ENCODE results near the gene SLC23A2.
A peak's percentile ranks its signal among the peaks of the same experiment; 100 is the strongest.
"Not testable (repeated sequence)": the region's sequence is repeated elsewhere in the genome, so short reads cannot be mapped to it uniquely, and the experiment has no call there.

SLC23A2 gene

DNA sequence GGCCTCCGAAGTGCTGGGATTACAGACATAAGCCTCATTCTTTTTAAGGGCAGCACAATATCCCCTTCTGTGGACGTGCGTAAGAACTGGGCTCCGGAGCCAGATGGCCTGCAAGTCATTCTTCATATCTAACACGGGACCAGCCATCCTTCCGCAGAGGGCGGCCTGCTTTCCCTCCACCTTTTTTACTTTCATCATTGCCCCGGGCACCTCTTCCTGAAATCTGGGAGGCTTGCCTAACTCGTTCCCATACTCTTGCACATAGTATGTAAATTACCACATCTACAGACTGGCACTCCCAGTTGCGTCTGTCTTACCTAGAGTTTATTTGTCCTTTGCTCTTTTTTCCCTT is 29.9 kb upstream of the SLC23A2 start:
- no peak for DNase-seq (ENCODE audit: low spot score in 2 of 2)
- Mint-ChIP-seq H3K36me3 (ENCODE audit: insufficient read depth) (no peaks in the 10 kb centered on the region), H3K27me3 (no peaks in the 10 kb centered on the region), H3K9me3 (no peaks in the 10 kb centered on the region), H3K27ac (ENCODE audit: low read depth) (no peak overlapping the region), H3K4me1 (no peaks in the 10 kb centered on the region), H3K4me3 (no peak overlapping the region)
- ATAC-seq (replicated peaks; ENCODE audit: extremely low read depth, poor library complexity, severe bottlenecking), result no peak

DNA sequence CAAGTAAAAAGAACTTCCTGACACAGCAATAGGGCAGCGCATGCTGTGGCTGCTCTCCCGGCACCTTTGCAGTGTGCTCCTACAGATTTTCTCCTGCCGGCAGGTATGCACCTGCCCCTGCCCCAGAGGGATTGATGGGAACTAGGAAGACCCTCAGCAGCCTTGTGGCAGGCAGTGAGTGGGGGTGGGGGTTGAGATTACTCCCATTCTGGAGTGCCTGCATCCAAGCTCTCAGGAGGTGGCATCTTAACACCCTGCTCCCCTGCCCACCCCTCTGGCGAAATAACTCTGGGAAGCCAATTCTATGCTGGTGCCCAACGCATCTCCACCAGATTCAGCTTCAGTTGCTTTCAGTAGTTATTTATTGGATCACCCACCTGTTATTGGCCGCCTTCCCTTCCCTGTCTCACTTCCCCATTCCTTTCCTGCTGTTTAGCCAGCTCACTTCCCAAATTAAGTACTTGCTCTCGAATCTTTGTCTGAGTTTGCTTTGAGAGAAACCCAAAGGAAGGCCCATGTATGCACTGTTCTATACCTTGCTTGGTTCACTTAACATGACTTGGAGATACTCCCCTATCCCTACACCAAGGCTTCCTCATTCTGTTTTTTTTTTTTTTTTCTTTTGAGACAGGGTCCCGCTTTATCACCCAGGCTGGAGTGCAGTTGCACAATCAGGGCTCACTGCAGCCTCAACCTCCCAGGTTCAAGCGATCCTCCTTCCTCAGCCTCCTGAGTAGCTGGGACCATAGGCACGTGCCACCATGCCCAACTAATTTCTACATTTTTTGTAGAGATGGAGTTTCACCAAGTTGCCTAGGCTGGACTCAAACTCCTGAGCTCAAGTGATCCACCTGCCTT is 29.3 kb upstream of the SLC23A2 start:
- H3K4me3 Mint-ChIP-seq, result no peak overlapping the region
- no peaks in the 10 kb centered on the region for H3K36me3 Mint-ChIP-seq (ENCODE audit: insufficient read depth)
- H3K27ac Mint-ChIP-seq (ENCODE audit: low read depth), result no peak overlapping the region
- no peaks in the 10 kb centered on the region for H3K27me3 Mint-ChIP-seq
- DNase-seq (ENCODE audit: low spot score in 2 of 2), result no peak
- H3K4me1 Mint-ChIP-seq, result no peaks in the 10 kb centered on the region
- H3K9me3 Mint-ChIP-seq, result no peaks in the 10 kb centered on the region
- ATAC-seq (replicated peaks; ENCODE audit: extremely low read depth, poor library complexity, severe bottlenecking), result no peak

DNA sequence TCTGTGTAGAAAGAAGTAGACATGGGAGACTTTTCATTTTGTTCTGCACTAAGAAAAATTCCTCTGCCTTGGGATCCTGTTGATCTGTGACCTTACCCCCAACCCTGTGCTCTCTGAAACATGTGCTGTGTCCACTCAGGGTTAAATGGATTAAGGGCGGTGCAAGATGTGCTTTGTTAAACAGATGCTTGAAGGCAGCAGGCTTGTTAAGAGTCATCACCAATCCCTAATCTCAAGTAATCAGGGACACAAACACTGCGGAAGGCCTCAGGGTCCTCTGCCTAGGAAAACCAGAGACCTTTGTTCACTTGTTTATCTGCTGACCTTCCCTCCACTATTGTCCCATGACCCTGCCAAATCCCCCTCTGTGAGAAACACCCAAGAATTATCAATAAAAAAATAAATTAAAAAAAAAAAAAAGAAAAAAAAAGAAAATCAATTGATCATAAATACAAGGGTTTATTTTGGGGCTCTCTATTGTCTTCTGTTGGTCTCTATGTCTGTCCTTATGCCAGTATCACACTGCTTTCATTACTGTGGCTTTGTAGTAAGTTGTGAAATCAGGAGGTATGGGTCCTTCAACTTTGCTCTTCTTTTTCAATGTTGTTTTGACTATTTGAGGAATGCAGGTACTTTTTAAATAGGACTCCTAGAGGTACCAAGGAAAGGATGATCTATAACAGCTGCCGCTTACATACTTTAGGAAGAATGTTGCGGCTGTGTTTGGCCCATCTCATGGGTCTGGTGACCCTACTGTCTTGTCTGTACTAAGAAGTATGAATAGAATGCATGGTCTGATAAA is 27.1 kb upstream of the SLC23A2 start:
- DNase-seq (ENCODE audit: low spot score in 2 of 2); H3K36me3 Mint-ChIP-seq (ENCODE audit: insufficient read depth); H3K4me1 Mint-ChIP-seq; H3K4me3 Mint-ChIP-seq; ATAC-seq (replicated peaks; ENCODE audit: extremely low read depth, poor library complexity, severe bottlenecking); H3K9me3 Mint-ChIP-seq; H3K27ac Mint-ChIP-seq (ENCODE audit: low read depth); H3K27me3 Mint-ChIP-seq: not testable (repeated sequence)

DNA sequence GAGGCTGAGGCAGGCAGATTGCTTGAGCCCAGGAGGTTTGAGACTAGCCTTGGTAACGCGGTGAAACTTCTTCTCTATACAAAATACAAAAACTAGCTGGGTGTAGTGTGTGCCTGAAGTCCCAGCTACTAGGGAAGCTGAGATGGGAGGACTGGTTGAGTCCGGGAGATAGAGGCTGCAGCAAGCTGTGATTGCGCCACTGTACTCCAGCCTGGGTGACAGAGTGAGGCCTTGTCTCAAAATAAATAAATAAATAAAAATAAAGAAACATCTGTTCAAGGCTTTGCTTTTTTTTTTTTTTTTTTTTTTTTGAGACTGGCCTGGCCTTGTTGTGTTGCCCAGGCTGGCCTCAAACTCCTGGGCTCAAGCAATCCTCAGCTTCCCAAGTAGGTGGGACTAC is 23.7 kb upstream of the SLC23A2 start:
- DNase-seq (ENCODE audit: low spot score in 2 of 2), result no peak
- H3K27ac Mint-ChIP-seq (ENCODE audit: low read depth), result no peak overlapping the region
- H3K36me3 Mint-ChIP-seq (ENCODE audit: insufficient read depth), result no peaks in the 10 kb centered on the region
- ATAC-seq (replicated peaks; ENCODE audit: extremely low read depth, poor library complexity, severe bottlenecking), result no peak
- H3K9me3 Mint-ChIP-seq, result no peaks in the 10 kb centered on the region
- H3K27me3 Mint-ChIP-seq, result no peaks in the 10 kb centered on the region
- no peaks in the 10 kb centered on the region for H3K4me1 Mint-ChIP-seq
- no peak overlapping the region for H3K4me3 Mint-ChIP-seq

DNA sequence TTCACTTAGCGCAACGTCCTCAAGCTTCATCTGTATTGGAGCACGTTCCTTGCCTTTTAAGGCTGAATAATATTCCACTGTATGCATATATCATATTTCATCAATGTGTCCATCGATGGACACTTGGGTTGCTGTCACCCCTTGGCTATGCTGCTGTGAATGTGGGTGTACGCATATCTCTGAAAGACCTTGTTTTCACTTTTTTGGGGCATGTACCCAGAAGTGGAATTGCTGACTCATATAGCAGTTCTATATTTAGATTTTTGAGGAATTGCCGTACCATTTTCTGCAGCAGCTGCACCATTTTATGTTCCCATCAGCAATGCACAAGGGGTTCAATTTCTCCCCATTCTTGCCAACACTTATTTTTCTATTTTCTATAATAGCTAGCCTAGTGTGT is 22.8 kb upstream of the SLC23A2 start:
- Mint-ChIP-seq H3K27me3 (no peaks in the 10 kb centered on the region), H3K36me3 (ENCODE audit: insufficient read depth) (no peaks in the 10 kb centered on the region), H3K27ac (ENCODE audit: low read depth) (no peak overlapping the region), H3K9me3 (no peaks in the 10 kb centered on the region), H3K4me3 (no peak overlapping the region), H3K4me1 (no peaks in the 10 kb centered on the region)
- DNase-seq (ENCODE audit: low spot score in 2 of 2), result no peak
- no peak for ATAC-seq (replicated peaks; ENCODE audit: extremely low read depth, poor library complexity, severe bottlenecking)

DNA sequence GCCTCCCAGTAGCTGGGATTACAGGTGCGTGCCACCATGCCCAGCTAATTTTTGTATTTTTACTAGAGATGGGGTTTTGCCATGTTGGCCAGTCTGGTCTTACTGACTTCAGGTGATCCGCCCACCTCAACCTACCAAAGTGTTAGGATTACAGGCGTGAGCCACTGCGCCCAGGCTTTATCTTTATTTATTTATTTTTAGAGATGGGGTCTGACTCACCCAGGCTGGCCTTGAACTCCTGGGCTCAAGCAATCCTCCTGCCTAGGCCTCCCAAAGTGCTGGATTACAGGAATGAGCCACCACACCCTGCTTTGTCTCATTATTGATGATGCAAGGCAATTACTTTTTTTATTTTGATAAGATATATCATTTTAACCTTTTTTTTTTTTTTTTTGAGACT is 21.9 kb upstream of the SLC23A2 start:
- H3K4me3 Mint-ChIP-seq; ATAC-seq (replicated peaks; ENCODE audit: extremely low read depth, poor library complexity, severe bottlenecking); H3K27ac Mint-ChIP-seq (ENCODE audit: low read depth): not testable (repeated sequence)

DNA sequence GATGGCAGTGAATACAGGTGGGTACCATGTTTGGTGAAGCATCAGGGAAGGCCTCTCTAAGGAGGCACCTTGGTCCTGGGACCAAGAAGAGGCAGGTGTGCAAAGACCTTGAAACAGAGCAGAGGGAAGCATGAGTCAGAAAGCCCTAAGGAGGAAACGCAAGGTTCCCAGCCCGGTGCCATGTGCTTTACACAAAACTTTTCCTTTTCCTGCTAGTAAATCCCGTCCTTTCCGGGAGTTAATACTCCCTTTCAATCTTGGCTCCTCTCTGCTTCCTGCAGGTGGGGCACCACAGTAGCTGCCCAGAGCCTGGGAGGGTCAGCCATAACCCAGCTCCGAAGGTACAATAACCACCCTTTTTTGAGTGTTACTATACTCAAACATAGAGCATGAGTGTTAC is 19.4 kb upstream of the SLC23A2 start:
- H3K9me3 Mint-ChIP-seq, result no peaks in the 10 kb centered on the region
- H3K4me3 Mint-ChIP-seq, result no peak overlapping the region
- H3K27ac Mint-ChIP-seq (ENCODE audit: low read depth), result peak overlapping the region; percentile 2
- no peaks in the 10 kb centered on the region for H3K27me3 Mint-ChIP-seq
- DNase-seq (ENCODE audit: low spot score in 2 of 2) (no peak), ATAC-seq (replicated peaks; ENCODE audit: extremely low read depth, poor library complexity, severe bottlenecking) (no peak)
- H3K36me3 Mint-ChIP-seq (ENCODE audit: insufficient read depth), result no peaks in the 10 kb centered on the region
- no peaks in the 10 kb centered on the region for H3K4me1 Mint-ChIP-seq

More for the DNA sequence above, 21.9 kb upstream of the SLC23A2 start:
- DNase-seq (ENCODE audit: low spot score in 2 of 2); H3K27me3 Mint-ChIP-seq; H3K4me1 Mint-ChIP-seq; H3K9me3 Mint-ChIP-seq; H3K36me3 Mint-ChIP-seq (ENCODE audit: insufficient read depth): not testable (repeated sequence)

DNA sequence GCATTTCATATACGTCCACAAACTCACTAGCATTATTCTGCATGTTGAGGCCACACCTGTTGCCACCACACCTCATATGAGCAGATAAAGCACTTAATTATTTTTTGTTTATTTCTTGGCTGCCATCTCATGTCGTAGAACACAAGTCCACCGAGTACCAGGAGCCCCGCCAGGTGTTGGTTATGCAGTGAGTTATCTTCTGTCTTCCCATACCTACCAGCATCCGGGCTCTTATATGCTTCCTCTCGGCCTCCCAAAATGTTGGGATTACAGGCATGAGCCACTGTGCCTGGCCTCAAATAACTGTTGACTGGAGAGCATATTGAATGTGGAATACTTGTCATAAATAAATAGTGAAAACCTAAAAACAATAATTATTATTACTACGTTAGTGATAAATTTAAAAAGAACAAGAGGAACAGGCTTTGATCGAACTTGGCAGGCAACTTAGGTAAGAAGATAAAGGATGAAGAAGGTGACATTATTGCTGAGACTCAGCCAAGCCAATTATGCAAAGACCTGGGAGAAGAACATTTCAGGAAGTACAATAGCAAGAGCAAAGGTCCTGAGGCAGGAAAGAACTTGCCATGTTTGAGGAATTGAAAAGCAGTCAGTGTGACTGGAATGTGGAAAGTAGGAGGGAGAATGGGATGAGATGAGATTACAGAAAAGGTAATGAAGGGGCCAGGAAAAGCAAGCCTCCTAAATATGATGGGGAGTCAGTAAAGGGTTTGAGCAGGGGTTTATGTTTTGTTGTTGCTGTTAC is 12.6 kb upstream of the SLC23A2 start:
- ATAC-seq (replicated peaks; ENCODE audit: extremely low read depth, poor library complexity, severe bottlenecking) (no peak), DNase-seq (ENCODE audit: low spot score in 2 of 2) (no peak)
- Mint-ChIP-seq H3K27ac (ENCODE audit: low read depth) (no peak overlapping the region), H3K4me1 (peaks cover 7% of the 10 kb centered on the region), H3K27me3 (no peaks in the 10 kb centered on the region), H3K9me3 (no peaks in the 10 kb centered on the region), H3K36me3 (ENCODE audit: insufficient read depth) (no peaks in the 10 kb centered on the region), H3K4me3 (no peak overlapping the region)

DNA sequence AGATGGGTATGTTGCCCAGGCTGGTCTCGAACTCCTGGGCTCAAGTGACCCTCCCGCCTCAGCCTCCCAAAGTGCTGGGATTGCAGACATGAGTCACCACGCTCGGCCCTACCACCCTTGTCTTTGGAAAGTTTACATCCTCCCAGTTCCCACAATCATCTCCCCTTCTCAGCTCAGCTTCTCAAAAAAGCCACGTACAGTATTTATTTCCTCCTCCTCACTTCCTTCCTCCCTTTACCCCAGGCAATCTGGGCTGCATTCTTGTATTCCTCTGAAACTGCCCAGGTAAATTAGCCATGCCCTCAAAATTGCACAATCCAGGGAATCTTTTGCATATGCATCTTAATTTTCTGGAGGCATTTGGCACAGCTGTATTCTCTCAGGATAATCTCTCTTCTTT is 7.4 kb upstream of the SLC23A2 start:
- Mint-ChIP-seq H3K27me3 (no peaks in the 10 kb centered on the region), H3K27ac (ENCODE audit: low read depth) (peak overlapping the region; percentile 47), H3K36me3 (ENCODE audit: insufficient read depth) (no peaks in the 10 kb centered on the region), H3K4me1 (peaks cover 15% of the 10 kb centered on the region), H3K4me3 (no peak overlapping the region), H3K9me3 (no peaks in the 10 kb centered on the region)
- ATAC-seq (replicated peaks; ENCODE audit: extremely low read depth, poor library complexity, severe bottlenecking), result no peak
- DNase-seq (ENCODE audit: low spot score in 2 of 2), result no peak

DNA sequence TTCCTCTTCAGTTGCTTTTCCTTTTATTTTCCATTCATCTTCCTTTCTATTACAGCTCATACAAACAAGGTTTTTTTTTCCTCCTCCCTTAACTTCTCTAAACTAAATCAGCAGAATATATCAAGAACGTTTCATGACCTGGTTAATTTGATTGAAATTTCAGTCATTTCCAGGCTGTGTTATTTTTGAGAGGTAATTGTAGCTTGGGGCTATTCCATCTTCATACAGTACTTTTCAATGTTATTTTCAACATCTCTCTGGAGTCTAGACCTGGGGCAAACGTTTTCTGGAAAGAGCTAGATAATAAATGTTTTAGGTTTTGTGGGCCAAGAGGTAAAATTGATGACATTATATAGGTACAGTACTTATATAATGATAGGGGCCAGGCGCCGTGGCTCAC is 4.0 kb upstream of the SLC23A2 start:
- H3K4me3 Mint-ChIP-seq, result no peak overlapping the region
- no peak overlapping the region for H3K27ac Mint-ChIP-seq (ENCODE audit: low read depth)

DNA sequence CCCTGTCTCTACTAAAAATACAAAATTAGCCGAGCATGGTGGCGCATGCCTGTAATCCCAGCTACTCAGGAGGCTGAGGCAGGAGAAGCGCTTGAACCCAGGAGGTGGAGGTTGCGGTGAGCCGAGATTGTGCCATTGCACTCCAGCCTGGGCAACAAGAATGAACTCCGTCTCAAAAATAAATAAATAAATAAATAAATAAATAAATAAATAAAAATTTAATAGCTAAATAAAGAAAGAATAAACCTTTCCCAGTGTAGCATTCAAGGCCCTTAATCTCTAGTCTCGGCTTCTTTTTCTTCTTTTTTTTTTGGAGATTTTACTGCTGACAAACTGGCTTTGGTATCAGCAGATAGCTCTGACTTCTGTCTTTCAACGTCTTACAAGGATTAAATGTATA is 3.5 kb upstream of the SLC23A2 start:
- H3K9me3 Mint-ChIP-seq; ATAC-seq (replicated peaks; ENCODE audit: extremely low read depth, poor library complexity, severe bottlenecking); H3K36me3 Mint-ChIP-seq (ENCODE audit: insufficient read depth); H3K27me3 Mint-ChIP-seq; H3K4me3 Mint-ChIP-seq; H3K27ac Mint-ChIP-seq (ENCODE audit: low read depth); DNase-seq (ENCODE audit: low spot score in 2 of 2): not testable (repeated sequence)
- peaks cover 32% of the 10 kb centered on the region for H3K4me1 Mint-ChIP-seq

More for the DNA sequence above, 4.0 kb upstream of the SLC23A2 start:
- Mint-ChIP-seq H3K36me3 (ENCODE audit: insufficient read depth) (peaks cover 3% of the 10 kb centered on the region), H3K4me1 (peaks cover 27% of the 10 kb centered on the region), H3K27me3 (no peaks in the 10 kb centered on the region), H3K9me3 (no peaks in the 10 kb centered on the region)
- no peak for ATAC-seq (replicated peaks; ENCODE audit: extremely low read depth, poor library complexity, severe bottlenecking)
- no peak for DNase-seq (ENCODE audit: low spot score in 2 of 2)

DNA sequence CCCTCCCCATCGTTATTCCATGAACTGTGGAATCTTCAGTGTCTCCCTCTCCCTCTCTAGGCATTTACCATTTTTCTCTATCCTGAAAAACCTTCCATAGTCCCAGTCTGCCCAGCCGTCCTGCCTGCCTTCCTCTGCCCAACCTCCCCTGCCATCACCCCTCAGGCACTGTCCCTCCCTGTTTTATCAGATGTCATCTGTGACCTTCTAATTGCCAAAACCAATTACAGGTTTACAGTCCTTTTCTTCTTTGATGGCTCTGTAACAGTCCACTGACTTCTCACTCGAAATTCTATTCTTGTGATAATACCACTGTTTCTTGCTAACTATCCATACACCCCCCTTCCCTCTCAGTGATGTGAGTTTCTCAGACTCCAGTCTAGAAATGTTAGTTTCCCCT is 2.3 kb upstream of the SLC23A2 start:
- Mint-ChIP-seq H3K4me1 (peaks cover 28% of the 10 kb centered on the region), H3K27me3 (no peaks in the 10 kb centered on the region), H3K36me3 (ENCODE audit: insufficient read depth) (peaks cover 5% of the 10 kb centered on the region)

More for the DNA sequence above, 2.3 kb upstream of the SLC23A2 start:
- peak overlapping the region; percentile 2 for H3K4me3 Mint-ChIP-seq
- no peak for DNase-seq (ENCODE audit: low spot score in 2 of 2)
- no peak overlapping the region for H3K27ac Mint-ChIP-seq (ENCODE audit: low read depth)
- no peak for ATAC-seq (replicated peaks; ENCODE audit: extremely low read depth, poor library complexity, severe bottlenecking)
- H3K9me3 Mint-ChIP-seq, result no peaks in the 10 kb centered on the region

Data from central memory CD8-positive, alpha-beta T cell (primary cell).